Activated T-cell treated with anti-CD3 and anti-CD28 coated beads, Interleukin-2, amount 50 U/mL, for 72 hours (primary cell): Measurements from ENCODE around the gene PHF14. TPM values are rescaled to one million over a fixed set of nuclear protein-coding genes. Genes with fewer than 3 reads are reported as not detected.

ENCODE experiments used
- ATAC-seq, 2 donors: fragments of 150-1000 bp; cut with Tn5 transposase; replicated peaks in 1 of 2; 2 replicates each; pipeline ENCODE4 v1.10.0; 2021; ENCODE audit warnings: moderate library complexity in 2 of 2, mild to moderate bottlenecking in 1 of 2
- DNase-seq, 2 donors: peaks; one replicate each; pipeline ENCODE4 v3.0.0; 2021 to 2022; ENCODE audit warnings: mixed read lengths in 1 of 2
- H3K27ac Mint-ChIP-seq: one replicate; pipeline ENCODE4 v1.8.0; 2022; ENCODE audit warnings: mild to moderate bottlenecking, moderate library complexity, mixed read lengths
- H3K27me3 Mint-ChIP-seq: one replicate; pipeline ENCODE4 v1.8.0; 2022; ENCODE audit warnings: low read depth, mixed read lengths
- H3K36me3 Mint-ChIP-seq, 2 donors: one replicate each; pipeline ENCODE4 v1.8.0; 2022; ENCODE audit warnings: mixed read lengths in 2 of 2, mild to moderate bottlenecking in 1 of 2; ENCODE audit not compliant: insufficient read depth in 2 of 2
- H3K4me1 Mint-ChIP-seq: one replicate; pipeline ENCODE4 v1.8.0; 2022; ENCODE audit warnings: low read depth, mixed read lengths
- H3K4me3 Mint-ChIP-seq, 2 donors: one replicate each; pipeline ENCODE4 v1.8.0; 2022; ENCODE audit warnings: mild to moderate bottlenecking in 2 of 2, mixed read lengths in 2 of 2, moderate library complexity in 2 of 2
- H3K9me3 Mint-ChIP-seq, 2 donors: one replicate each; pipeline ENCODE4 v1.8.0; 2022; ENCODE audit warnings: mixed read lengths in 2 of 2
- total RNA-seq, 2 donors: library from RNA; stranded (reverse); gene quantifications; one replicate each; pipeline ENCODE4 v1.2.3, GENCODE V29; 2022

Gene PHF14
- total RNA-seq, 2 donors from 2014 or later, result 34.3 to 40.1 TPM

DNA sequence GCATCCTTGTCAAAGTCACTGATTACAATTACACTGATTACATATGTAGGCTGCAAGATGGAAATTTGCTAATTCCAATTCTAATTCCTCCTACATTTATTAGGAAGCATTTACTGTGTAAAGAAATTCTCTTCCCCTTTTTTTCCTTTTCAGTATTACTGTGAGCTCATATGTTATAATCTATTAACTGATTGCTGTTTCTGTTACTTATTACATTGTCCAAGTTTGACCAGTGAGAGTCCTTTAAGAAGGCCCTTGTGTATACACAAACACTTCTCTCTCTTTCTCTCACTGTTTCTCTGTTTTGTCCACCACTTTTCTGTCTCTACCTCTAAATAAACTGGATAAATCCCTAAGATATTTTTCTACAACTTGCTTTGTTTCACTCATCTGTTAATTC lies 31.5 kb downstream of the PHF14 start:
- H3K27ac Mint-ChIP-seq, result no peak overlapping the region
- no peak for DNase-seq
- H3K4me3 Mint-ChIP-seq, result no peak overlapping the region
- peaks cover 4 to 19% of the 10 kb centered on the region in 2 donors for H3K36me3 Mint-ChIP-seq
- H3K9me3 Mint-ChIP-seq, result no peaks in the 10 kb centered on the region
- H3K27me3 Mint-ChIP-seq, result no peaks in the 10 kb centered on the region
- peaks cover 26% of the 10 kb centered on the region for H3K4me1 Mint-ChIP-seq
- ATAC-seq, result no peak

DNA sequence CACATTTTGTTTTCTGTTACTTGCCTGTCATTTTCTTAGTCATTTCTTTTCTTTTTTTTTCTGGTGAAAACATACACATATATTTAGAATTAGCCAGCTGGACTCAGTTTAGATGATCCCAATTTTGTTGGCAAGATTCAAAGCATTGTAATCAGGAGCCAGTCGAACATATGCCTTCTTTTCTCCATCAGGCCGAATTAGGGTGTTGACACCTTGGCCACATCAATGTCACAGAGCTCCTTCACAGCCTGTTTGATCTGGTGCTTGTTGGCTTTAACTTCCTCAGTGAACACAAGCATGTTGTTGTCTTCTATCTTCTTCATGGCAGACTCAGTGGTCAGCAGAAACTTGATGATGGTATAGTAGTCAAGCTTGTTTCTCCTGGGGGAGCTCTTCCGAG lies 32.6 kb downstream of the PHF14 start:
- Mint-ChIP-seq H3K9me3 (no peaks in the 10 kb centered on the region), H3K27me3 (no peaks in the 10 kb centered on the region), H3K4me3 (no peak overlapping the region), H3K27ac (no peak overlapping the region), H3K36me3 (peaks cover 4 to 15% of the 10 kb centered on the region in 2 donors), H3K4me1 (peaks cover 26% of the 10 kb centered on the region)
- no peak for ATAC-seq
- DNase-seq, result no peak

DNA sequence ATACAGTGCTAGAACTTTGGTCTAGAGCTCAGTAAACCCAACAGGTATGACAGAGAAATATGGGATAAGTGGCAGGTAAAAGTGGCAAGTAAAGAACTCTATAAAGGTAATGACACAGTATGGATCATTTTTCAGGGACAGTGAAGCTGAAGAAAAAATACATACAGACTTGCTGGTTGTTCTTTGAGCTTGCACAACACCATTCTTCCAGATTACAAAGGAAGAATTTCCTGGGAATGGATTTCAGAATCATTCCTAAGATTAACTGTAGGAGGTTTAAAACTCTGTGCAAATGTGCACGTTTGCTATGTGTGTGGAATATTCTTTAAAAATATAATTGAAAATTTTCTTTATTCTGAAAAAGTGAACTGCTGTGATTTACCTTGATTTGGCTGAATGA lies 36.0 kb downstream of the PHF14 start:
- ATAC-seq (no peak), DNase-seq (no peak)
- Mint-ChIP-seq H3K4me3 (no peak overlapping the region), H3K9me3 (no peaks in the 10 kb centered on the region), H3K27me3 (no peaks in the 10 kb centered on the region), H3K27ac (no peak overlapping the region), H3K36me3 (peaks cover 0 to 10% of the 10 kb centered on the region in 2 donors), H3K4me1 (peaks cover 21% of the 10 kb centered on the region)

DNA sequence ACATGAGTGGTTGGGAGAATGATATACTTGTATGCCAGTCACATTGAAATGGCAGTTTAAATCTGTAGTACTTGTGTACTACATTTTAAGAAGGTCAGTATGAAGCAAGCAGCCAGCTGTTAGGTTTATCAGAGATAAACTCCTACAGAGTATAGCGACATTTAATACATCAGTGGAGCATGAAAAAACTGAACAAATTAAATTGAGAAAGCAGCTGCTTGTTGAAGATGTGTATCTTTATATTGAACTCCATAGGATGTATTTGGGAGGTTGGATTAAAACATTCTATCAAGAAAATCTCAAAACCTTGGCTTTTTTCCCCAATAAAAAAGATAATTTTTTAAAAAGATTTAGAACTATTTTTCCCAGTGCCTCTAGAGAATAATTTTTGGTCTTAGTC lies 47.8 kb downstream of the PHF14 start:
- ATAC-seq (no peak), DNase-seq (no peak)
- H3K27ac Mint-ChIP-seq, result no peak overlapping the region
- peaks cover 15 to 36% of the 10 kb centered on the region in 2 donors for H3K36me3 Mint-ChIP-seq
- H3K9me3 Mint-ChIP-seq, result no peaks in the 10 kb centered on the region
- no peaks in the 10 kb centered on the region for H3K27me3 Mint-ChIP-seq
- H3K4me3 Mint-ChIP-seq, result no peak overlapping the region
- no peaks in the 10 kb centered on the region for H3K4me1 Mint-ChIP-seq

DNA sequence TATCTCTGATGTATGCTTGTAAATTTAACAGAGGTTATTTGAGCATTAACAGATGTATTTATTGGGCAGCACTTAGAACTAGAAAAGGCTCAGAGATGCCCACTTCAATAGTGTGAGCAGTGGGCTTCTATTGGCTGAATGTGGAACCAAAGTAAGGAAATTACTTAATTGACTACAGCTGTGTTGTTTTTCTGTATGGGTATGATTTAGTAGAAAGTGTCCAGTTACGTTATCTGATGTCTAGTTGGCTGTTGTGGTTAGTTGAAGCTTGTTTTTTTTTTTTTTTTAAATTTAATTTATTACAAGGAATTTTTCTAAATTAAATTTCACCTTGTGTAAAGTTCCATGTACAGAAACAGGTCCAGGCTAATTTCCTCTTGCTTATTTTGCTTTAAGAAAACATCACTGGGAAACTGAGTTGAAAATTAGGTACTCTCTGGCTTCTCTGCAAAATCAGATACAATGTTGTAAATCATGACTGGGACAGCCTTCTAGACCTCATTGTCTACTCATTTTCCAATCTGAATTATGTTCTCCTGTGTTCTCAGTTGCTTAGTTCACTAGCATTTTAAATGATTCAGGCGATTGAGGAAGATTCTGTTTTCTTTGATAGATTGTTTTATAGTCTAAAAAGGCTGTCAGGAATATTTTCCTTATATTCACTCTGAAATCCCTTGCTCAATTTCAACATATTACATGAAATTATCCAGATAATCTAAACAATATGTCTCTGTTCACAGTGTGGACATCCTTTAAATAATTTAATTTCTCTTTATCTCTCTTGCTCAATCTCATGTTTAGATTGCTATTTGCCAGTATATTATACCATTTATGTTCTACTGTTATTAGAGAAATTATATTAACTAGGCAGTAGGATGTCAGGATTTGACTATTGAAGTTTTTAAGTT lies 53.0 kb downstream of the PHF14 start:
- DNase-seq, result no peak
- Mint-ChIP-seq H3K27me3 (no peaks in the 10 kb centered on the region), H3K4me3 (no peak overlapping the region), H3K36me3 (peaks cover 6 to 24% of the 10 kb centered on the region in 2 donors), H3K9me3 (no peaks in the 10 kb centered on the region), H3K27ac (no peak overlapping the region), H3K4me1 (no peaks in the 10 kb centered on the region)
- ATAC-seq, result no peak

DNA sequence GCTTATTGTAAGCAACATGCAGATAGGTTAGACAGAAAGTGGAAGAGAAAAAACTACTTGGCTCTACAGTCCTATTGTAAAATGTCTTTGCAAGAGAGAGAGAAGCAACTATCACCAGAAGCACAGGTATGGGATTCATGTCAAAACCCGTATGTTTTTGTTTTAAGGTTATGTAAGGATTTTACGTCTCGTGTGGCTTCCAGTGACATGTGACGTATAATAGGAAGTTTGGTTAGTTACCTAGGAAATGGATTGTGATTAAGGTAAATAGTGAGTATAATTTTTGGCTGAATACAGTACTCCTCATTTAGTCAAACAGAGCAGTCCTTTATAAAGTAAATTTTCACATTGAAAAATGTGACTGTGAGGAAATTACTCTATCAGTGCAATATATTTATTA lies 62.0 kb downstream of the PHF14 start:
- H3K4me3 Mint-ChIP-seq, result no peak overlapping the region
- ATAC-seq (no peak), DNase-seq (no peak)
- H3K4me1 Mint-ChIP-seq, result no peaks in the 10 kb centered on the region
- peaks cover 0 to 9% of the 10 kb centered on the region in 2 donors for H3K36me3 Mint-ChIP-seq
- H3K9me3 Mint-ChIP-seq, result no peaks in the 10 kb centered on the region
- no peak overlapping the region for H3K27ac Mint-ChIP-seq
- no peaks in the 10 kb centered on the region for H3K27me3 Mint-ChIP-seq

DNA sequence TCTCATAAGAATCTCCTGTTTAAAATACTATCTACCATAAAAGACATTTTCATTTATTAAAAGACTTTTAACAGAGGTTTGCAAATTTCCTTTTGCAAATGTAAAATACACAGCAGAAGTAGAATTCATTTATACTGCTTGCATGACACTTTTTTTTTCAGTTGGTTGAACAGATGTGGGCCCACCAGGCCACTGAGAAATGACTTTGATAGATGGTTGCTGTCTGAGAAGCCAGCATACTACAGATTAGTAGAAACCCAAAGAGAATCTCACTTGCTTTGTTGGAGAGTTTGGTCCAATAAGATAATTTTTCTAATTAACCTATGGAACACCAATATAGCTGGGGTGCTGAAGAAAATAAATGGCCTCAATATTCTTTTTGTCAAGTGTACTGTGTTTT lies 66.3 kb downstream of the PHF14 start:
- no peak for ATAC-seq
- Mint-ChIP-seq H3K27ac (no peak overlapping the region), H3K4me3 (no peak overlapping the region), H3K4me1 (no peaks in the 10 kb centered on the region), H3K9me3 (no peaks in the 10 kb centered on the region), H3K27me3 (no peaks in the 10 kb centered on the region), H3K36me3 (peaks cover 0 to 8% of the 10 kb centered on the region in 2 donors)
- DNase-seq, result no peak

DNA sequence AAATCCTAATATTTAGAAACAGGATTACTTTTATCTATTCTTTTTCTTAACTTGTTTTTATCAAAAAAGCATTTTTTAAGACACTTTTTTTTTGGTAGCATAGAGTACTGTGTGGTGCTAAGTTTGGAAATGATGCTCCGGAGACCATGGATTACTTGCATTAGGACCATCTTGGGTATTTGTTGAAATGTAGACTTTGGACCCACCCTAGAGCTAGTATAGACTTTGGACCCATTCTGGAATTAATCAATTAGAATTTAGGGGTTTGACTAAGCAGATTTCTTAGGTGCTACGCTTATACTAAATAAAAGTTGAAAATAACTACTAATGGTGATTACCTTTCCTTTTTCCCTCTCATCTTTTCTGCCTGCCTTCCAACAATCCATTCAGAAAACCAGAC lies 80.4 kb downstream of the PHF14 start:
- Mint-ChIP-seq H3K9me3 (no peaks in the 10 kb centered on the region), H3K36me3 (peaks cover 0 to 7% of the 10 kb centered on the region in 2 donors), H3K27me3 (no peaks in the 10 kb centered on the region), H3K4me1 (no peaks in the 10 kb centered on the region), H3K27ac (no peak overlapping the region), H3K4me3 (no peak overlapping the region)
- DNase-seq (no peak), ATAC-seq (no peak)

DNA sequence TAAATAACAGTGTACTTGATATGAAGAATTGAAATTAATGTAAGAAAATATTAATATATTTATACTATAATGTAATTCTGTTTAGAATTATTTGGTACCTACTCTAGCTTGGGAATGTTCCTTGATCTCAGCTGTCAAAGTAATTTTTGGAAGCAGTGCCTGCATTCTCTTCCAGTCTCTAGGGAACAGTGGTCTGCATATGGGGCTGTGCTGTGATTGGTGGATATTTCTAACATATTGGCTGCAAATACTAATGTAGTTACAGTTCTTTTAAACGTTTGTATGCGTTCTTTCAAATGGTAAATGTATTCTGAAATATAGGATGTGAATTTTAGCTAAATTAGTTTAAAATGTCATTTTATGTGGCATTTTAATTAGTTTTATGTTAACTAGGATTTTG lies 87.2 kb downstream of the PHF14 start:
- no peaks in the 10 kb centered on the region for H3K9me3 Mint-ChIP-seq
- no peak for DNase-seq
- H3K36me3 Mint-ChIP-seq, result peaks cover 1 to 12% of the 10 kb centered on the region in 2 donors
- ATAC-seq, result no peak
- no peak overlapping the region for H3K27ac Mint-ChIP-seq
- no peaks in the 10 kb centered on the region for H3K4me1 Mint-ChIP-seq
- no peaks in the 10 kb centered on the region for H3K27me3 Mint-ChIP-seq
- no peak overlapping the region for H3K4me3 Mint-ChIP-seq

DNA sequence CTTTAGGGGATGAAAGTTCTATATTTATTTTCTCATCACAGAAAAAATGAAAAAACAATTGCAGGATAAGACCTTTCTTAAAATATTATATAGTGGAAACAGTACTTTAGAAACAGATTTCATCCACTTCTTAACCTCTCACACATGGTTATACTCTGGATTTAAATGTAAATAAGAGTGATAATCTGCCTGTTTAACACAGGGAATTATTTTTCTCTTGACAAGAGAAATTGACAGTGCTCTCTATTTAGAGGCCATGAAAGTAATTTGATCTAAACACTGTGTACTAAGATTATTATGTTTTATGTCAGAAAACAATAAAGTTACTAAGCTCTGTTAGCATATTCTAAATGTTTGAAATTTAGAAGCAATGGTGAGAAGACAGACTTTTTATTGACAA lies 88.4 kb downstream of the PHF14 start:
- Mint-ChIP-seq H3K27me3 (no peaks in the 10 kb centered on the region), H3K4me1 (no peaks in the 10 kb centered on the region), H3K27ac (no peak overlapping the region), H3K36me3 (peaks cover 1 to 13% of the 10 kb centered on the region in 2 donors), H3K4me3 (no peak overlapping the region), H3K9me3 (no peaks in the 10 kb centered on the region)
- DNase-seq (no peak), ATAC-seq (no peak)

DNA sequence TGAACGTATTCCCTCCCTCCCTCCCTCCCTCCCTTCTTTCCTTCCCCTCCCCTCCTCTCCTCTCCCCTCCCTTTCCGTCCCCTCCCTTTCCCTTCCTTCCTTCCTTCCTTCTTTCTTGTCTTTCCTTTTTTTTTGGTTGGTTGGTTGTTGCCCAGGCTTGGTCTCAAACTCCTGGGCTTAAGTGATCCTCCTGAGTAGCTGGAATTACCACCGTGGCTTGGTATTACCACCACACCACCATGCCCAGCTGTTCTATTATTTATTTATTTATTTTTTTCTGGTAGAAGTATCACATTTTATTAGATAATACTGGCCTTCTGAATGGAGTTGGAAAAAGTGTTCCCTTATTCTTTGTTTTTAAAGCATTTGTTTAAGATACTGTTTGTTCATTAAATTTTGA lies 95.9 kb downstream of the PHF14 start:
- DNase-seq (no peak), ATAC-seq (no peak)
- H3K27ac Mint-ChIP-seq, result no peak overlapping the region
- H3K9me3 Mint-ChIP-seq, result no peaks in the 10 kb centered on the region
- H3K27me3 Mint-ChIP-seq, result no peaks in the 10 kb centered on the region
- peaks cover 7 to 8% of the 10 kb centered on the region in 2 donors for H3K36me3 Mint-ChIP-seq
- H3K4me3 Mint-ChIP-seq, result no peak overlapping the region
- H3K4me1 Mint-ChIP-seq, result no peaks in the 10 kb centered on the region

DNA sequence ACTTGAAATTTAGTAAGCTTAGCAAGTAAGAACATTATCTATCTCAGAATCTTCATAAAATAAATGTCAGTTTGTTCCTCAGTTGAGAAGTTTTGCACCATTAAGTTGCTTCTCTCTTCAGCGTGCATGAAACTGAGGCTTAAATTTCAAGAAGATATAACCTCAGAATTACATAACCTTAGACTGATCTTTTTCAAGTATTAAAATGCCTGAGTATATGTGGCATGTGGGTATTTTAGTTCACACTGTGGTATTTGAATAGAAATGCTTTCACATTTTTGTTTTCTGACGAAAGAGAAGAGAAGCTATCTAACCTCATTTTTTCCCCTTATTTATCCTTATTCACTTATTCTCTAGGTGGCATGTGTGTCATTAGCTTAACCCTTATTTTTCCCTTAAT lies 104.1 kb downstream of the PHF14 start:
- no peaks in the 10 kb centered on the region for H3K9me3 Mint-ChIP-seq
- H3K4me1 Mint-ChIP-seq, result no peaks in the 10 kb centered on the region
- no peak overlapping the region for H3K4me3 Mint-ChIP-seq
- DNase-seq (no peak), ATAC-seq (no peak)
- H3K36me3 Mint-ChIP-seq, result peaks cover 2 to 11% of the 10 kb centered on the region in 2 donors
- H3K27ac Mint-ChIP-seq, result peak overlapping the region; percentile 33
- H3K27me3 Mint-ChIP-seq, result no peaks in the 10 kb centered on the region

DNA sequence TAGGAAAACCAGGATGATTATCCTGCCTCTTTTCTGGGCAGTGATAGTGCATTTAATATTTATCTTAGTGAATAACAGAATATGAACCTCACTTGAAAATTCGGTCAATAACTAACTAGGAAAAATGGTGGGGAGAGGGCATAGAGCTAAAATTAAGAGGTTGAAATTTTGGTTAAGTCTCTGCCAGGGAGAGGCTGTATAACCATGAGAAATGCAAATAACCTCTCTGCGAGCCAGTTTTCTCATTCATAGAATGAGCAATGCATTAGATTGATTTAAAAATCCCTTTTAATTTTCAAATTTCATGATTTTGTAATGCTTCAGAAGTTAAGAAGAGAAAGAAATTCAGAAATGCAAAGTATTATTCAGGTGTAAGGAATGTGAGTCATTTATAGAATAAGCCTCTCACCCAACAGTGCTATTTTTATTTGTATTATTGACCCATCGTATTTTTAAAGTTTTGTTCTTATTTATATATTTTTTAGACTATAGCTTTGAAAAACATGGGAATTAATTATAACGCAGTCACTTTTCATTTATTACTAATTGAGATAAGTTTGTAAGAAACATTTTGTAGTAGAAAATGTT lies 104.7 kb downstream of the PHF14 start:
- Mint-ChIP-seq H3K4me1 (no peaks in the 10 kb centered on the region), H3K27ac (peak overlapping the region; percentile 33)

More for the DNA sequence above, 104.7 kb downstream of the PHF14 start:
- Mint-ChIP-seq H3K4me3 (no peak overlapping the region), H3K36me3 (peaks cover 0 to 11% of the 10 kb centered on the region in 2 donors), H3K9me3 (no peaks in the 10 kb centered on the region), H3K27me3 (no peaks in the 10 kb centered on the region)
- ATAC-seq (no peak), DNase-seq (no peak)
